SK-N-MC (cell line): Measurements from ENCODE around the gene NSRP1.

Experiments
- EZH2 ChIP-seq: fragments of 200-600 bp; sonication (generic); IDR thresholded peaks from one replicate; pipeline ENCODE4 v1.6.1; 2017; ENCODE audit warnings: antibody characterized with exemption
- FOXP2 ChIP-seq: optimal IDR thresholded peaks from 2 replicates; pipeline ENCODE3; 2011; ENCODE audit warnings: mild to moderate bottlenecking, moderate library complexity; ENCODE audit not compliant: insufficient read depth; ENCODE audit errors: extremely low read length, control extremely low read depth
- POLR2AphosphoS5 ChIP-seq: IDR thresholded peaks from 2 replicates; pipeline ENCODE4 v1.6.1; 2012; ENCODE audit warnings: mild to moderate bottlenecking, low read depth, low read length, borderline replicate concordance

- TF ChIP-seq POLR2AphosphoS5: no peak
- TF ChIP-seq FOXP2: no peak
- TF ChIP-seq EZH2: no peak
Measured at GRCh38 chr17:30218799-30219198, 102.2 kb downstream of the NSRP1 start.
